Fibroblast of the conjunctiva (primary cell): Measurements from ENCODE around the gene ELOB.
"Not testable (repeated sequence)": the region's sequence is repeated elsewhere in the genome, so short reads cannot be mapped to it uniquely, and the experiment has no call there.

ENCODE experiments used
- DNase-seq: peaks from one replicate; pipeline ENCODE4 v3.0.0-alpha.2; 2010; ENCODE audit warnings: low read depth

Gene ELOB

GRCh38 chr16:2745116-2745890 is 31.8 kb downstream of the ELOB start:
- DNase-seq = no peak

DNA sequence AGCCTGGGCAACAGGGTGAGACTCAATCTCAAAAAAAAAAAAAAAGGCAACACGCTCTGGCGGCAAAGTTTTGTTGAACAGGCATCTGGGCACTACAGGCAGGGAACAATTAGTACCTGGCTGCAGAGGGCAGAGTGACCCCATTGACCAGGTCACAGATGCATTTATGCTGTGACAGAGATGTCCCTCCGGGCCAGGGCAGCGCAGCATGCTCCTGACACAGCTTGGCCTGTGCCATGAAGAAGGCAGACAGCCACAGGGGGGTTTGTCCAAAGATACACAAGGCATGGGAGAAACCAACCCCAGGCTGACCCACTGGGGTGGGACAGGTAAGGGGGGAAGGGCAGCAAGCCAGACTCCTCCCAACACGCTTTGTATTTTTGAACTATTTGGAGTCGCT is 32.4 kb downstream of the ELOB start:
- no peak for DNase-seq

DNA sequence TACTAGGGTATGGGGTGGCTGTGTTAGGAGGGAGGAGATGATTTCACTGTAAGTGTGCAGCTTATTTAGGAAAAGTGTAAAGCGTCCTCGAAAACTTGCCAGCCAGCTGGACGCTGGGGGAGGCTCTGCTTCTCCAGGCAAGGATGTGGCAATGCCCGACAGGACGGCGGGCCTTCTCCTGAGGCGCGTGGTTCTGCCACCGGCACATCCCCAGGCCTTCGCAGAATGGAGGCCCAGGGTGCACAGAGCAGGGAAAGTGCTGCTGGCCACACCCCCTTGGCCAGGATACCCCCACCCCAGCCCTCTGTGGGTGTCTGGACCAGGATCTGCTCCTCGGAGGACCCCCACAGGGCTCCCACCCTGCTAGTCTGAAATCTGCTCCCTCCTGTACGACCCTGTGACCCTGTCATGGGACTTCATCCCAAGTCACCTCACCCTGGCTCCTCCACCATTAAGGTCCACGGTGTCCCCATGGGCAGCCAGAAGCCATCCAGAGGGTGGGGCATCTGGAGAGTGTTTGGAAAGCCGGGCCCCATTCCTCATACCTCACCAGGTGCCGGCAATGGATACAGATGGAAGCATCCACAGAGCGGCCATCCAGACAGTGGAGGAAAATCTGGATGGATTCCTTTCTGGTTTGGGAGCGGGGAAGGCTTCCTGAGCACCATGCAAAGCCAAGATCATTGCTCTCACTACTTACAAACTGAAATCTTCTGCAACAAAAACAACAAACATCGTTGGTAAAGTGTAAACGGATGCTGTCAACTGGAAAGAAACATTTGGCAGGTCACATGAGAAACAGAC is 33.9 kb downstream of the ELOB start:
- DNase-seq = no peak

DNA sequence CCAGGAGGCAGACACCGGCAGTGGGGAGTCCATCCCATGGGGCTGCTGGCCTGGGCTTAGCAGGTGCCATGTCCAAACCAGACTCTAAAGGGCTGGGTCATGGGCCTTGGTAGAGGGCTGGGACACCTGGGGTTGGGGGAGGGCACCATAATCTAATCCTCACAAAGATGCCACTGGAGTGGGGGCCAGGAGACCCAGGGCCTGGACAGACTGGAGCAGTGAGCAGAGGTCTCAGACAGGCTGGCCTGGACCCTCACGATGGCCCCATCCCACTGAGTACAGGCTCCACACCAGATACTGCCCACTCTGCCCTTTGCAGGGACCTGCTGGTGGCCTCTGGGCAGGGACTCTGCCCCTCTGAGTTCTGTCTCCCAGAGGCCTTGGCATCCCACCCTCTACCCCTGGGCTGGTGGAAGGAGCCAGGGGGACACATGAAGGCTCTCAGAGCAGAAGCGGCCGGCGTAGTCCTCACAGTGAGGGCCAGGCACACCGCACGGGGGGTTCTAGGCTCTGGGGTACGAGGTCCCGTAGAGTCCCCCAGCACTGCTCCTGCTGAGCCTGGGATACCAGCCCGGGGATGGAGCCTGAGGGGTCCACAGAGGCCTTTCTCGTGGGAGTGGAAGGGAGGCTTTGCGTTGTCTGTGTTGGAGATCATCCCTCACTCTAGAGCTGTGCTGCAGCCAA is 34.6 kb downstream of the ELOB start:
- no peak for DNase-seq

DNA sequence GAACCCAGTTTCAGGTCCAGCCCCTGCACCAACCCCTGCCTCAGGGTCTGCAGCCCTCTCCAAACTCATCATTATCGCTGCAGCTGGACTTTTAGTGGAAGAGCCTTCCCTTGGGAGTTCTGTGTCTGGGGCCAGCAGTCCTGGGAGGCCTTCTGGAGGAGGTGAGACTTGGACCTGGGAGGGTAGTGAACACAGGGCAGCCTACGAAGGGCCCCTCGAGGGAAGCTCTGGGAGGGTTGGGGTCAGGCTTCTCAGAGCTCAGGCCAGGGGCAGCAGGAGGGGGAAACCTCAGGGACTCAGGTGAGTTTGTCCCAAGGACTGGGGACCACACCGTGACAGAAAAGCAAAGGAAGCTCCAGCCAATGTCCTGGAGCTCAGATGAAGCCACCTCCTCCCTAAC is 35.9 kb downstream of the ELOB start:
- DNase-seq = no peak

GRCh38 chr16:2740476-2740875 is 36.6 kb downstream of the ELOB start:
- DNase-seq = no peak

DNA sequence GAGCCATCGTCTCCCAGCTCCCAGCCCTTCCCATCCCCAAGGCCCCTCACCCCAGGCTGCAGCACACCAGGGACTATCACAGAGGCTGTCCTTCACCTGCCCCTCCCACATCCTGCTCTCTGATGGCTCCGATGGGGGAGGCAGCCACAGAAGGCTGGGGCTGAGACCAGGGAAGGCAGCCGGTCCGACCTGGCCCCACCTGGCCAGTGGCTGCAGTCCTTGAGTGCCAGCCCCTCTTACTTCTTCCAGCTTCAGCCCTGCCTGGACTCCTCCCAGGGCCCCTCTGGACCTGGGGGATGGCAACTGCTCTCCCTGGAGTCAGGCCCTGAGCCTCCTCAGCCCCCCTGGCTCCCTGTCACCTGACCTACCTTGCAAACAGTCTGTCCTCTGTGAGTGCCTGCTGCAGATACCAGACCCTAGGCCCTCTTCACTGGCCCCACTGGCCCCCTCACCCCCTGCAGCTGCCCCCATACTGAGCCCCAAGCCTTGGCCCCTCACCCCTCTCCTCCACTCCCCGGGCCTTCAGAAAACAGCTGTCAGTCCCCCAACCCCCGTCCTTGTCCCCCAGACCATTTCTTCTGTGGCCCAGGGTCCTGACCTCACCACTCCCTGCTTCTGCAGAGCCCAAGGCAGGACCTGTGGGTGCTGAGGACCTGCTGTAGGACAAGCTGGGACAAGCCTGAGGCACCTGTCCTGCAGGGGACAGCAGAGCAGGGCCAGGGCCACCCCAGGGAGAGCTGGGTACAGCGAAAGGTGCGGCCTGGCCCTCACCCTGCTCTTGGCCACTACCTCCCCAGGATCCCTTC is 37.3 kb downstream of the ELOB start:
- DNase-seq = no peak

DNA sequence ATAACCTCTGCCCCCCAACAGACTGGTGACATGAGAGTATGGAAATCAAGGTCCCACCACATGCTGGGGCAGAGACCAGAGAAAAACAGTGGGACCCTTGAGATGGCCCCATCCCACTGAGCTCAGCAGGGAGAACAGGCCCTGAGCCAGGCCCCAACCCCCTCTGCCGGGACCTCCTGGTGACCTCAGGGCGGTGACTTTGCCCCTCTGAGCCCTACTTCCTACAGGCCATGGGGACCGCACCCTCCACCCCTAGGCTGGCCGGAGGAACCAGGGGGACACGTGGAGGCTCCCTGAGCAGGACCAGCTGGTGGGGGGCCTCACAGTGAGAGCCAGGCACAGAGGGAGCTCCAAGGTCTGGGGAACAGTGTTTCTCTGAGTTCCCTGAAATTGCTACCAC is 38.5 kb downstream of the ELOB start:
- DNase-seq = no peak

DNA sequence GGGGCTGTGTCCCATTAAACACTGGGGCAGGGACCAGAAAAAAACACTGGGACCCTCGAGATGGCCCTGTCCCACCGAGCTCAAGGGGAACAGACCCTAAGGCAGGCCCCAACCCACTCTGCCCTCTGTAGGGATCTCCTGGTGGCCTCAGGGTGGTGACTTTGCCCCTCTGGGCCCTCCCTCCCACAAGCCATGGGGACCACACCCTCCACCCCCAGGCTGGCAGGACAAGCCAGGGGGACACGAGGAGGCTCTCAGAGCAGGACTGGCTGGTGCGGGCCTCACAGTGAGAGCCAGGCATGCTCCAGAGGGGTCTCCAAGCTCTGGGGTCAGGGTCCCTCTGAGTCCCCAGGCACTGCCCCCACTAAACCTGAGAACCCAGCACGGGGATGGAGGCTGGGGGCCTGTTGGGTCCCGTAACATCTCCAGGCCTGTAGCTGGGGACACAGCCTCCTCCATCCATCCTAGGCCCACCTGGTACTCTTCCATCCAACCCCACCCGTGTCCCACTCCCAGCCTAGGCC is 39.1 kb downstream of the ELOB start:
- DNase-seq = no peak

GRCh38 chr16:2737238-2737605 is 39.9 kb downstream of the ELOB start:
- no peak for DNase-seq

- no peak for DNase-seq
These were observed 40.4 kb downstream of the ELOB start for GRCh38 chr16:2736476-2737237.

- DNase-seq = no peak
These were observed 42.1 kb downstream of the ELOB start for GRCh38 chr16:2734844-2735515.

- DNase-seq = no peak
These were observed 49.0 kb downstream of the ELOB start for GRCh38 chr16:2728034-2728433.

DNA sequence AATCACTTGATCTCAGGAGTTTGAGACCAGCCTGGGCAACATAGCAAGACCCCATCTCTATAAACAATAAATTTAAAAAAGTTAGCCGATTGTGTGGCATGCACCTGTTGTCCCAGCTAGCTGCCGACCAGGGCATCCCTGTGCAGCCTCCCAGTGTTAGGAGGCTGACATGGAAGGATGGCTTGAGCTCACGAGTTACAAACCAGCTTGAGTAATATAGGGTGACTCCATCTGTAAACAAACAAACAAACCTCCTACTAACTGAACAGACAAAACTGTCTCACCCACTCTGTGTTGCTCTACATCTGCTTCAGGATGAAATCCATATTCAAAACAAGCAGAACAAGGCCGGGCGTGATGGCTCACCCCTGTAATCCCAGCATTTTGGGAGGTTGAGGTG is 50.2 kb downstream of the ELOB start:
- no peak for DNase-seq

DNA sequence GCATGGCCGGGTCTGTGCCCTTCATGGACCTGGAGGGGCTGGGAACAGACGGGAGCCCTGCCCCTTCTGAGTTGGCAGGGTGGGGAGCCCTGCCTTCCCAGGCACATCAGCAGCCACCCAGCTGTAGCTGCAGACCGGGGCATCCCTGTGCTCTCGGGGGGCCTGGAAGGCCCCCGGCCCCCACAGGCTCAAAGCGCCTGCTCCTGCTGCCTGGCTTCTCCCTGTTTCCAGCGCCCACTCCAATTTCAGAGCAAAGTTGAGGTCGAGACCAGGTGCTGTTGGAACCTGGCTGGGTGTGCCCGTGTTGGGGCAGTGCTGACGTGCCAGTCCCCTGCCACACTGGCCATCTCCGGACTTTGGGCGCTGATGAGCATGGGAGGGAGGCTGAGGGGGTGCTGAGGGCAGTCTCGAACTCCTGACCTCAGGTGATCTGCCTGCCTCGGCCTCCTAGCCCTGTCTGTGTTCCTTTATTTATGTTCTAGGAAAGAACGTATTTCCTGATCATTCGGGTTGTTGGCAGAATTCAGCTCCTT is 52.2 kb downstream of the ELOB start:
- no peak for DNase-seq

DNA sequence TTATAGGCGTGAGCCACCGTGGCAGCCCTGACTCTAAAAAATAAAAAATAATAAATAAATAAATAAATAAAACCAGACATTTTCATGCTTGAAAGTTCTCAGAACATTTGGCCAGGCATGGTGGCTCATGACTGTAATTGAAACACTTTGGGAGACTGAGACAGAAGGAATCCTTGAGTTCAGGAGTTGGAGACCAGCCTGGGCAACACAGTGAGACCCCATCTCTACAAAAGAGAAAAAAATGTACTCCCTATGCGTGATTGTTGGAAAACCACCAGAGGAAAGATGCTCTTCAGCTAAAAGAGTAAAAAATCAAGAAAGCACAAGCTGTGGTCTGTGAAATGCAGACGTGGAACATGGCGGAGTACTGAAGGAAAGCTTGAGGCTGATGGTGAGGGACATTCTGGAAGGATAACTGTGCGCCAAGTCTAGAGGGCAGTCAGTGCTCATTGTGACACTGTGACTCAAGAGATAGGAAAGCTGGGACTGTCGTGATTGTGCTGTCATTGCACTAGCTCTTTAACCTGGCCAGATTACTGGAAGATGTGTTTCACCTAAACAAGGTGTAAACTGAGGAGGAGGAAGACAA is 52.9 kb downstream of the ELOB start:
- no peak for DNase-seq

- not testable (repeated sequence) for DNase-seq
These were observed 55.4 kb downstream of the ELOB start for GRCh38 chr16:2721634-2722173.
